Activated CD8-positive, alpha-beta memory T cell treated with anti-CD3 and anti-CD28 coated beads for 24 hours (primary cell): ENCODE measurements around the gene ADAP2.
"Not testable (repeated sequence)": the region's sequence is repeated elsewhere in the genome, so short reads cannot be mapped to it uniquely, and the experiment has no call there.

Experiments used
- DNase-seq: peaks from one replicate; pipeline ENCODE4 v3.0.0-alpha.2; 2020

The ADAP2 gene

DNA sequence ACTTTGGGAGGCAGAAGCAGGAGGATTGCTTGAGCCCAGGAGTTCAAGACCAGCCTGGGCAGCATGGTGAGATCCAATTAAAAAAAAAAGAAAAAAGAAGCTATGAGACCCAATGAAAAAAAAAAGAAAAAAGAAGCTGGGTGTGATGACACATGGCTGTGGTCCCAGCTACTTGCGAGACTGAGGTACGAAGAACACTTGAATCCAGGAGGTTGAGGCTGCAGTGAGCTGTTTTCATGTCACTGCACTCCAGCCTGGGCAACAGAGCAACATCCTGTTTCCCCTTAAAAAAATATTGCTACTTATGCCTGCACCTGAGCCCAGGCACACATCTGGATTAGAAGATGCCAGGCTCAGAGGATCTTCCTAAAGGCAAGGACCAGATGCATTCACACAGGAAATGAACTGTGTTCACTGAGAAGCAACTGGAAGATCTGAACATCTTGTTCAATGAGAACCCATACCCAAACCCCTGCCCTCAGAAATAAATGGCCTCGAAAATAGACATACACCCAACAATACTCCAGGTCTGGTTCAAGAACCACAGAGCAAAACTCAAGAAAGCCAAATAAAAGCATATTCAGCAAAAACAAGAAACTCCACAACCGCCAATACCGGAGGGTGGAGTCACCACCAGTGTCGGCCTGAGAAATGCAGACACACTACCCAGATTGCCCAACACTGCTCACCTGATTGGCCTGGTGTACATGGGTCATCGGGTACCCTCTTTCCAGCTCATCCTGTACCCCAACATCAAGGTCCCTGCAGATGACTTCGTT, 53.5 kb downstream of the ADAP2 start:
- no peak for DNase-seq

DNA sequence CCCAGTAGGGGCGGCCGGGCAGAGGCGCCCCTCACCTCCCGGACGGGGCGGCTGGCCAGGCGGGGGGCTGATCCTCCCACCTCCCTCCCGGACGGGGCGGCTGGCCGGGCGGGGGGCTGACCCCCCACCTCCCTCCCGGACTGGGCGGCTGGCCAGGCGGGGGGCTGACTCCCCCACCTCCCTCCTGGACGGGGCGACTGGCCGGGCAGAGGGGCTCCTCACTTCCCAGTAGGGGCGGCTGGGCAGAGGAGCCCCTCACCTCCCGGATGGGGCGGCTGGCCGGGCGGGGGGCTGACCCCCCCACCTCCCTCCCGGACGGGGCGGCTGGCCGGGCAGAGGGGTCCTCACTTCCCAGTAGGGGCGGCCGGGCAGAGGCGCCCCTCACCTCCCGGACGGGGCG, 58.2 kb downstream of the ADAP2 start:
- not testable (repeated sequence) for DNase-seq

GRCh38 chr17:30981531-30982519, 60.1 kb downstream of the ADAP2 start:
- DNase-seq, result no peak

DNA sequence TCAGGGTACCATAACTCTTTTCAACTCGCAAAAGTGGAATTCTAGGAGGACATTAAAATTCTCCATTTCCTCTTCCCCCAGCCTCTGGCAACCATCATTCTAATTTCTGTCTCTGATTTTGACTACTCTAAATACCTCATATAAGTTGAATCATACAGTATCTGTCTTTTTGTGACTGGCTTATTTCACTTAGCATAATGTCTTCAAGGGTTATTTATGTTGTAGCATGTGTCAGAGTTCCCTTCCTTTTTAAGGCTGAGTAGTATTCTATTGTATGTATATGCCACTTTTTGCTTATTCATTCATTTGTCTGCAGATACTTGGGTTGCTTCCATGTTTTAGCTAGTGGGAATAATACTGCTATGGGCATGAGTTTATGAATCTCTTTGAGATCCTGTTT, 61.1 kb downstream of the ADAP2 start:
- DNase-seq, result no peak

DNA sequence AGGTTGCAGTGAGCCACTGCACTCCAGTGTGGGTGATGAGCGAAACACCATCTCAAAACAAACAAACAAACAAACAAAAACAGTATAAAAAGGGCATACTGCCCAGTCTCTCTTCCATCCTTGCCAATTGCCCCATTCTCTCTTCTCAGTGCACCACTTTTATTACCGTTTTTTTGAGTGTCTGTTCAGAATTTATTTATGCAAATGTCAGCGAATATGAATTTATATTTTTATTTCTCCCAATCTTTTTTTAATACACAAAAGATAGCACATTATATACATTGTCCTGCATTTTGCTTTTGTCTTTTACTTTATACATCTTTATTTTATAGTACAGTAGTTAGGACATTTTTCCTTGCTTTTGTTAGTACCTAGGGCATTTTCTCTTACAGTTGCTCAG, 68.7 kb downstream of the ADAP2 start:
- no peak for DNase-seq

GRCh38 chr17:30992551-30992950, 70.8 kb downstream of the ADAP2 start:
- DNase-seq, result no peak

DNA sequence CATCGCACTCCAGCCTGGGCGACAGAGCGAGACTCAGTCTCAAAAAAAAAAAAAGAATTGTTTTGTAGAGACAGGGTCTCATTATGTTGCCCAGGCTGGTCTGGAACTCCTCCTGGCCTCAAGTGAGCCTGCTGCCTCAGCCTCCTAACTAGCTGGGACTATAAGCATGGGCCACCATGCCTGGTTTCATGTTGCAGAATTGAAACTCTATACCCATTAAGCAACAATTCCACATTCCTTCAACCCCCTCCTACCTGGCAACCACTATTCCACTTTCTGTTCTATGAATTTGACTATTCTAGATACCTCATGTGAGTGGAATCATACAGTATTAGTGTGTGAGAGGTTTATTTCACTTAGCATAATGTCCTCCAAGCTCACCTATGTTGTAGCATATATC, 73.6 kb downstream of the ADAP2 start:
- DNase-seq, result no peak

DNA sequence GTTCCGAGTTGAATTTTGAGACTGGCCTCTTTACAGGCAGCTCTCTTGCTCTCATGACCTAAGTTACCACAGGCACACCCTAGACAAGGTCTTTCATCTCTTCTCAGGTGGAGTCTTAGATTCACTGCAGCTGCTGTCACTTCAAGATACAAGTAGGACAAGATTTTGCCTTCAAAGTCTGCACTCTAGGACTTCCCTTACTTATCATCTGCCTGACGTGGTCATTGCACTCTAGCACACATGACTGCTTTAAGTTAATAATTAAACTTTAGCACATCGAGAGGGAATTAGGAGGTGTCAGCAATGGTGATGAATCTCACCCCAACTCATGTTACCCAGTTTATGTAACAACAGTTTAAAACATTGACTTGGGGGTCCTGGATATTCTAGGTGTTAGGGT, 74.7 kb downstream of the ADAP2 start:
- no peak for DNase-seq

DNA sequence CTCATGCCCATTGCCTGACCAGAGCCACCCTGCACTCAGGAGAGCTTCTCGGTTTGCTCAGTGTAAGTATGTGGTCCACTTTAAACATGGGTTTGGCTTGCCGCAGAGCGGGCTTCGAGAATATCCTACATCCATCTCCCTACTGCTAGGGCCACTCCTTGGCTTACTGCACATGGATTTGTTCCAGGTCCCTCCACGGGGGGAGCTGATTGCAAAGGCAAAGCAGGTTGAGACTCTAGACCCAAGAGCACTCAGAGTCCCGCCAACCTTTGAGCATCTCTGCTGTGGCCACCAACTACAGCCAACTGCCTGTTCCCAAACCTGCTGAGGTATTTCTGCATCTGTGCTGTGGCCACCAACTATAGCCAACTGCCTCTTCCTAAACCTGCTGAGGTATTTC, 75.5 kb downstream of the ADAP2 start:
- DNase-seq, result no peak

DNA sequence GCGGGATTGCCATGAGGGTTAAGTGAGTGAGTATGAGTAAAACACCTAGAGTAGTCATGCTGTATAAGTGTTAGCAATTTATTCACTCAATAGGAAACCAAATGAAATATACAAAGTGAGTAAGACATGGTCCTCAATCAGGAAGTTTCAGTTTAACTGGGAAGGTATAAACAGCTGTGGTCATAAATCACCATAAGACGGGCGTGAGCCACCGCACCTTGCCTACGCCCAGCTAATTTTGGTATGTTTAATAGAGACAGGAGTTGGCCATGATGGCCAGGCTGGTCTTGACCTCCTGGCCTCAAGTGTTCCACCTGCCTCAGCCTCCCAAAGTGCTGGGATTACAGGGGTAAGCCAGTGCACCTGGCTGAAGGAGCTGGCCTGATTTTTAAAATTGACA, 76.1 kb downstream of the ADAP2 start:
- DNase-seq, result no peak

DNA sequence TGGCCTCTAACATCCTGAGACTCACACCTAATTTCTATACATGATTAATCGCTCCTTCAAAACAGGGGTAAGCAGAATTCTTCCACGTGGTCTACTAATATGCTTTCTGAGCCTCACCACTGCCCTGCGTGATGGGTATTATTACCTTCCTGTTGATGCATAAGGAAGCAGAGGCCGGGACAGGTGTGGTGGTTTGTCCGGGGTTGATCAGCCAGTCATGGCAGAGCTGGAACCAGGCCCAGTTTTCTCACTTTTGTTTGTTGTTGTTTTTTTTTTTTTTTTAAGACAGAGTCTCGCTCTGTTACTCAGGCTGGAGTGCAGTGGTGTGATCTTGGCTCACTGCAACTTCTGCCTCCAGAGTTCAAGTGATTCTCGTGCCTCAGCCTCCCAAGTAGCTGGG, 80.3 kb downstream of the ADAP2 start:
- no peak for DNase-seq

DNA sequence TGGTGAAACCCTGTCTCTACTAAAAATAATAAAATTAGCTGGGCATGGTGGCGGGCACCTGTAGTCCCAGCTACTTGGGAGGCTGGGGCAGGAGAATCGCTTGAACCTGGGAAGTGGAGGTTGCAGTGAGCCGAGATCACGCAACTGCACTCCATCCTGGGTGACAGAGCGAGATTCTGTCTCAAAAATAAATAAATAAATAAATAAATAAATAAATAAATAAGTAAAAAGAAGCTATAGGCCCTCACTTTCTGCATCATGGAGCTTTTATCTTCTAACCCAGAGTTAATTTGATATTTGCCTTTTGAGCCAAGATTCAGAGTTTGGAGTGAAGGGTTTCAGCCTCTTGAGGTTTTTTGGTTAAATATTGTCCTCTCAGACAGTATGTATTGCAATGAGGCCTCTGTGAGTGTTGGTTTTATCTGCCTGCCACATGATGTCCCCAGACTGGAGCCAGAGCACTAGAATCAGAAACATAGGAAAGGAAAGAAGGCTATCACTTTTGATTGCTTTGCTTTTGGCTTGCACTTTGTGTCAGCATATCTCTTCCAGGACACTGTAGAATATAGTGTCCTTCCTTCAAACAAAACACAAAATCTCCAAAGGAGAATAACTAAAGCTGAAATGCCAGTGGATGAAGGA, 81.6 kb downstream of the ADAP2 start:
- DNase-seq, result no peak

GRCh38 chr17:31004160-31004559, 82.4 kb downstream of the ADAP2 start:
- no peak for DNase-seq

DNA sequence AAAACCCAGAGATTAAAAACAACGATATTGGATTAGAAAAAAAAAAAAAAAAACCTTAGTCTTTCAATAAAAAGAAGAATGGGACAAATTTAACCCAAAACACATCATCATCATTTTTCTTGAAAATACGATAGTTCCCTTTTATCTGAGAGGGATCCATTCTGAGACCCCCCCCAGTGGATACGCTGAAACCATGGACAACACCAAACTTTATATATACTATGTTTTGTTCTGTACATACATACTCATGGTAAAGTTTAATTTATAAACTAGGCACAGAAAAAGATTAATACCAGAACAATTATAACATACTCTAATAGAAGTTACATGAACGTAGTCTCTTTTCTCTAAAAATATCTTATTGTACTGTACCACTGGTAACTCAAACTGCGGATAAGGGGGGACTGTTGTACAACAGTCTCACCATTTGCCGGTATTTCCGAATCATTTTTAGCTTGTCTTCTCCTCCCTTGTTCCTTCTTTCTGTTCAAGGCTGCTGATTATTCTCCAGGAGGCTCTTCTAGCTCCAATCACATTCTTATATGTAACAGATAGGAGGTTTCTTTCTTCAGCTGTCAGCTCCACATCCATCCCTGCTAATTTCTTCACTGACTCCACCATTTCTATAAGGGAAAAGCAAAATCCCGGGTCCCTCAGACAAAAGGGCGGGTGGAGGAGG, 86.1 kb downstream of the ADAP2 start:
- DNase-seq, result no peak

- peak; percentile 80 for DNase-seq
Measured at GRCh38 chr17:31008374-31009041, 86.8 kb downstream of the ADAP2 start.
